ENCODE measurements around the gene LNP1. TPM values are rescaled to one million over a fixed set of nuclear protein-coding genes. Genes with fewer than 3 reads are reported as not detected.

LNP1 gene
- total and polyA plus RNA-seq, 12 donors = 0.71 to 6.5 (median 2.4) TPM

DNA sequence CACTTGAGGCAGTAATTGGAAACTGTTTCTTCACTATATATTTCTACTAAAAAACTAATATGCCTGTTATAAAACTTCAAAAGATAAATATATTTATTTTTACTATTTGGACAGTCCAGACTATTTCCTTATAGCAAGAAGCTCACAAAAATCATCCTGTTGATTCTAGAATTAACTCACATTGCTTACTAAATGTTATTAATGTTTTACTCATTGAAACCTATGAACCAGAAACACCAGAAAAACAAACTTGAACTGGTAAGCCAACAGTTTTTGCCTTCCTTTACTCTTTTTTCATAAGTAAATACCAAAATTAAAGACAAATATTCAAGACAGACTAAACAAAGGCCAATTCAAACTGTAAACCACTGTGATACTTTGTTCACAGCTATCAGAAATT, 26.8 kb upstream of the LNP1 start:
- TF ChIP-seq, protein P1, sequence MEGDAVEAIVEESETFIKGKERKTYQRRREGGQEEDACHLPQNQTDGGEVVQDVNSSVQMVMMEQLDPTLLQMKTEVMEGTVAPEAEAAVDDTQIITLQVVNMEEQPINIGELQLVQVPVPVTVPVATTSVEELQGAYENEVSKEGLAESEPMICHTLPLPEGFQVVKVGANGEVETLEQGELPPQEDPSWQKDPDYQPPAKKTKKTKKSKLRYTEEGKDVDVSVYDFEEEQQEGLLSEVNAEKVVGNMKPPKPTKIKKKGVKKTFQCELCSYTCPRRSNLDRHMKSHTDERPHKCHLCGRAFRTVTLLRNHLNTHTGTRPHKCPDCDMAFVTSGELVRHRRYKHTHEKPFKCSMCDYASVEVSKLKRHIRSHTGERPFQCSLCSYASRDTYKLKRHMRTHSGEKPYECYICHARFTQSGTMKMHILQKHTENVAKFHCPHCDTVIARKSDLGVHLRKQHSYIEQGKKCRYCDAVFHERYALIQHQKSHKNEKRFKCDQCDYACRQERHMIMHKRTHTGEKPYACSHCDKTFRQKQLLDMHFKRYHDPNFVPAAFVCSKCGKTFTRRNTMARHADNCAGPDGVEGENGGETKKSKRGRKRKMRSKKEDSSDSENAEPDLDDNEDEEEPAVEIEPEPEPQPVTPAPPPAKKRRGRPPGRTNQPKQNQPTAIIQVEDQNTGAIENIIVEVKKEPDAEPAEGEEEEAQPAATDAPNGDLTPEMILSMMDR (IDR thresholded peaks at IDR 0.05) = no peak
- no peak for TF ChIP-seq POLR2A (IDR thresholded peaks at IDR 0.05)
- Histone ChIP-seq H3K27me3 (no peaks in the 10 kb centered on the region), H3K27ac (no peak overlapping the region), H3K4me1 (replicated peaks in 1 of 2) (no peaks in the 10 kb centered on the region), H3K4me3 (no peak overlapping the region), H3K9me3 (replicated peaks in 1 of 3) (no peaks in the 10 kb centered on the region), H3K36me3 (replicated peaks in 1 of 2) (peaks cover 0 to 56% of the 10 kb centered on the region in 2 donors)
- DNase-seq = no peak
- intact Hi-C loops (cut with DNase I) = no loop called here

DNA sequence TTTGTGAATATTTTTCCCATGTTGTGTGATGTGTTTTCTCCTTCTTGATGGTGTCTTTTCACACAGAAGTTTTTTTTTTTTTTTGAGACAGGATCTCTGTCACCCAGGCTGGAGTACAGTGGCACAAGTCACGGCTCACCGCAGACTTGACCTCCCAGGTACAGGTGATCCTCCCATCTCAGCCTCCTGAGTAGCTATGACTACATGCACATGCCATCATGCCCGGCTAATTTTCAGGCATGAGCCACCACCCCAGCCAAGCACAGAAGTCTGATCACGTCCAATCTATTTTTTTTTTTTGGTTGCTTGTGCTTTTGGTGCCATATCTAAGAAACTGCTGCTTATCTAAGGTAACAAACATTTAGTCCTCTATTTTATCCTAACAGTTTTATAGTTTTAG, 25.0 kb upstream of the LNP1 start:
- intact Hi-C loops (cut with DNase I) = no loop called here

DNA sequence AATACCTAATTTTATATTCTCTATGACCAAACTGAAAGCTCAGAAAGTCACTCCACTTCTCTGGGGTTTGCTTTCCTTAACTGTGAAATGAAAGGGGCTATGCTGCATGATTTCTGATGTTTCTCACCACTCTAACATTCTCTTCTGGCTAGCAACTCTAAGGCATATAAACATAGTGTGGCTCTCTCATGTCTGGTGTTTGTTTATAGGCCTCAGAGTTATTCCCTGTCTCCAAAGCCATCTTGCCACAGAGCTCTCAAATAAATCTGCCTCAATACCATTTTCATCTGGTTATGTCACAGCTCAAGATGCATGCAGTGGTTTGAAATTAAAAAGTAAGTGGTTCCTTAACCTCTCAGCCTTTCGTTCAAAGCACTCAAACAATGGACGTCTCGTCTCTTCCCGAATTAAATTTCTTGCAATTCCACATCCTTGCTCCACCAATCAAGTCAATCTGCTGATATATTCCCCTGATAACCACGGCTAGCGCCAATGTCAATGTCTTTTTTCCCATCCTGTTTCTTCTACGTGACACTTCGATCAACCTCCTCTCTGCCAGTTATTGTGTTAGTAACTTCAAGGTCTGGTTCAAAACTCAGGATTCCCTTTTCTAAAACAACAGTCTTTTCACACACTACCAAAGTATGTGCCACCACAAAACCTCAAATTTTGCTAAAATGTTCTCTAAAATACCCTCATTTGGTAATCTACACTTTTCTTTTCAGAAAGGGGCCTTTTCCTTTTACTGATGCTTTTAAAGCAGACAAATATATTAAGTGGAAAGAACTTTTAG, 16.4 kb upstream of the LNP1 start:
- Histone ChIP-seq H3K9me3 (replicated peaks in 1 of 3) (peaks cover 0 to 5% (median 0%) of the 10 kb centered on the region in 3 donors), H3K27ac (no peak overlapping the region), H3K36me3 (replicated peaks in 1 of 2) (peaks cover 0 to 23% of the 10 kb centered on the region in 2 donors), H3K27me3 (no peaks in the 10 kb centered on the region), H3K4me3 (no peak overlapping the region), H3K4me1 (replicated peaks in 1 of 2) (peaks cover 2 to 15% of the 10 kb centered on the region in 2 donors)
- intact Hi-C loops (cut with DNase I) = no loop called here
- TF ChIP-seq, protein P1 (IDR thresholded peaks at IDR 0.05) = no peak
- no peak for DNase-seq
- WGBS, 4 donors = 84 to 91% (median 87%) methylated on average over 8 of the region's 8 CpGs

More for the DNA sequence above, 25.0 kb upstream of the LNP1 start:
- no peak overlapping the region for H3K27ac ChIP-seq
- no peak for DNase-seq
- TF ChIP-seq, protein P1 (IDR thresholded peaks at IDR 0.05) = no peak
- no peak for TF ChIP-seq POLR2A (IDR thresholded peaks at IDR 0.05)
- 95 to 99% (median 98%) methylated on average over 3 to 4 of the region's 4 CpGs for WGBS, 4 donors
- no peaks in the 10 kb centered on the region for H3K9me3 ChIP-seq (replicated peaks in 1 of 3)
- no peaks in the 10 kb centered on the region for H3K27me3 ChIP-seq
- H3K4me1 ChIP-seq (replicated peaks in 1 of 2) = no peaks in the 10 kb centered on the region
- no peak overlapping the region for H3K4me3 ChIP-seq
- peaks cover 0 to 53% of the 10 kb centered on the region in 2 donors for H3K36me3 ChIP-seq (replicated peaks in 1 of 2)

DNA sequence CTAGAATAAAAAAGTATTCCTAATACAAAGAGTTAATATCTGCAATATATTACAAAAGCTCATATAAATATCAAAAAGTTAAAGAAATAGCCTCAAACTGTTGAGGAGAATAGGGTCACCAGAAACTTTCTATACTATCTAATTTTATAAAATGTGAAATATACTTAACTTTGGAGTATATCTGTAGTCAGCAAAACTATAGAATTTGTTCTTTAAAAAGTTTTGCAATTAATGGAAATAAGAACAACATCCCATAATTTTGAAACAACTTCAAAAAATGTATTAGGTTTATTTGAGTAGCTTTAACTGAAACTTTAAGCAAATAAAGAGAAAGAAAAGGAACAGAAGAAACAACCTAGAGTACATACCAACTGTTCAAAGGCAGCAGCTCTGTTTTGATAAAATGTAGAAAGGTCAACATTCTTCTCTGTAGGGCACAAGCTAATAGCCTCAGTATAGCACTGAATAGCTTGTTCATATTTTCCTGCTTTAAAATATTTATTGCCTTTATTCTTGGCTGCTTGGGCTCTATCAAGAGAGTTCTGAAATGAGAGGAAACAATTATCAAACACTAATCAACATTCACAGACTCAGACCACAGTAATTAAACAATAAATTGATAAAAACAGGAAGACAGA, 14.8 kb upstream of the LNP1 start:
- H3K9me3 ChIP-seq (replicated peaks in 1 of 3) = peaks cover 0 to 5% (median 0%) of the 10 kb centered on the region in 3 donors
- H3K27me3 ChIP-seq = no peaks in the 10 kb centered on the region
- no peak for DNase-seq
- no peak overlapping the region for H3K27ac ChIP-seq
- H3K4me1 ChIP-seq (replicated peaks in 1 of 2) = peaks cover 2 to 15% of the 10 kb centered on the region in 2 donors
- no peak for TF ChIP-seq POLR2A (IDR thresholded peaks at IDR 0.05)
- TF ChIP-seq, protein P1 (IDR thresholded peaks at IDR 0.05) = no peak
- intact Hi-C loops (cut with DNase I) = no loop called here
- no peak overlapping the region for H3K4me3 ChIP-seq
- peaks cover 0 to 13% of the 10 kb centered on the region in 2 donors for H3K36me3 ChIP-seq (replicated peaks in 1 of 2)
